Measurements from ENCODE around the gene U2AF2. TPM values are rescaled to one million over a fixed set of nuclear protein-coding genes. Genes with fewer than 3 reads are reported as not detected.

U2AF2 gene
- total and polyA plus RNA-seq, 2 of the 8 experiments (the other 6 are each of a cell fraction or from before 2014, with no cell fraction given) = 162 to 252 TPM

GRCh38 chr19:55613930-55614710 lies 40.7 kb upstream of the U2AF2 start:
- H2BK5ac ChIP-seq (ENCODE audit: low read depth, low read length) = no peak overlapping the region
- no peaks in the 10 kb centered on the region for H3K79me2 ChIP-seq (ENCODE audit: control insufficient read depth in 1 of 2, insufficient read depth in 2 of 2, low read length in 2 of 2)
- no peaks in the 10 kb centered on the region; a peak in 1 of 4 replicates for H3K9me3 ChIP-seq (ENCODE audit: insufficient read depth in 2 of 2, low read depth in 1 of 2, low read length in 1 of 2)
- peaks cover 4 to 23% of the 10 kb centered on the region in 2 experiments for H4K20me1 ChIP-seq (replicated peaks in 1 of 2; ENCODE audit: control insufficient read depth in 1 of 2, insufficient read depth in 2 of 2, low read length in 2 of 2)
- H3K9ac ChIP-seq (replicated peaks in 1 of 4; ENCODE audit: extremely low read depth in 1 of 4, low read depth in 3 of 4, low read length in 3 of 4) = no peak overlapping the region
- H2BK20ac ChIP-seq (ENCODE audit: low read length) = no peak overlapping the region
- no peak overlapping the region for H4K8ac ChIP-seq (ENCODE audit: extremely low read depth, insufficient read depth, low read length)
- peaks cover 0 to 30% (median 4%) of the 10 kb centered on the region in 4 experiments; a peak in 5 of 8 replicates for H3K36me3 ChIP-seq (ENCODE audit: control insufficient read depth in 2 of 4, insufficient read depth in 4 of 4, low read length in 3 of 4)
- no peak overlapping the region for H4K5ac ChIP-seq (ENCODE audit: insufficient read length, low read depth, low read length)
- H2AK5ac ChIP-seq (ENCODE audit: low read depth, low read length) = no peak overlapping the region
- H3K27ac ChIP-seq (ENCODE audit: low read depth, low read length) = no peak overlapping the region
- no peak overlapping the region for H3K14ac ChIP-seq (ENCODE audit: insufficient read length)
- ChIA-PET POLR2A (ENCODE audit: partially characterized antibody) (interaction anchor here (1.0 to 4.3 kb wide), 3 partner anchors 7 to 206 kb away, joined by 3 to 32 read pairs (median 3); partner anchors contain the start of gene UBE2S), CTCF (ENCODE audit: partially characterized antibody) (interaction anchor here (1.1 kb wide), 1 partner anchor 8 kb away, joined by 4 read pairs; the partner anchor contains the start of gene ZNF865)
- H3K79me1 ChIP-seq (ENCODE audit: low read depth, low read length) = peaks cover 4% of the 10 kb centered on the region; the same call in 1 of the 2 replicates
- H3K23me2 ChIP-seq (ENCODE audit: low read depth, low read length) = no peaks in the 10 kb centered on the region
- H2BK12ac ChIP-seq (ENCODE audit: low read depth, low read length) = no peak overlapping the region
- no peak overlapping the region for H2BK120ac ChIP-seq (replicated peaks; ENCODE audit: low read depth, low read length)
- H3K4me3 ChIP-seq (ENCODE audit: extremely low read depth in 1 of 4, insufficient read depth in 2 of 4, low read depth in 3 of 4, low read length in 4 of 4) = no peak overlapping the region
- H2AFZ ChIP-seq (ENCODE audit: low read length) = no peak overlapping the region
- no peak overlapping the region for H3K4ac ChIP-seq (replicated peaks; ENCODE audit: insufficient read length, low read depth, low read length)
- no peak overlapping the region for H3K4me2 ChIP-seq (ENCODE audit: insufficient read depth in 1 of 2, low read depth in 2 of 2, low read length in 2 of 2)
- H3K18ac ChIP-seq (ENCODE audit: extremely low read depth, low read length) = no peak overlapping the region
- TF ChIP-seq MAX (IDR thresholded peaks at IDR 0.05) (peak; percentile 25; the same call in 1 of the 2 replicates), KDM4A (IDR thresholded peaks at IDR 0.05; ENCODE audit: low read depth, low read length, severe bottlenecking) (no peak)
- FAIRE-seq (no peak), DNase-seq (ENCODE audit: low read depth in 1 of 2, low spot score in 2 of 2) (no peak)
- no peak overlapping the region for H3K23ac ChIP-seq (ENCODE audit: insufficient read length)
- H2BK15ac ChIP-seq (ENCODE audit: low read length) = no peak overlapping the region
- no peaks in the 10 kb centered on the region for H3K4me1 ChIP-seq (replicated peaks in 1 of 4; ENCODE audit: control insufficient read depth in 3 of 4, insufficient read depth in 4 of 4, low read length in 3 of 4)
- peaks cover 0 to 2% (median 0%) of the 10 kb centered on the region in 4 experiments; a peak in 1 of 7 replicates for H3K27me3 ChIP-seq (replicated peaks in 1 of 4; ENCODE audit: control insufficient read depth in 3 of 4, extremely low read depth in 1 of 4, insufficient read depth in 3 of 4, low read length in 3 of 4)
- no peak overlapping the region for H3K56ac ChIP-seq (replicated peaks; ENCODE audit: insufficient read length, low read depth, low read length)
- no peak overlapping the region for H4K91ac ChIP-seq (replicated peaks; ENCODE audit: insufficient read length, low read length)
- WGBS, 2 experiments (ENCODE audit: extremely low coverage in 1 of 2, insufficient coverage in 1 of 2, insufficient read length in 1 of 2, insufficient replicate concordance in 2 of 2, low coverage in 1 of 2, low lambda C conversion rate in 2 of 2, missing lambda C conversion rate in 1 of 2) = 86 to 100% methylated on average over 4 to 23 of the region's 75 CpGs

Measured in H1 (cell line).